ENCODE results near the gene DSP. TPM values are rescaled to one million over a fixed set of nuclear protein-coding genes. Genes with fewer than 3 reads are reported as not detected.

Gene DSP
- total and polyA plus RNA-seq, 4 donors = 25.0 to 74.7 (median 34.1) TPM

- peaks cover 12 to 64% (median 33%) of the 10 kb centered on the region in 4 donors for H3K4me1 ChIP-seq (ENCODE audit: control insufficient read depth in 4 of 4, insufficient read depth in 4 of 4, low read length in 3 of 4)
- H3K27me3 ChIP-seq (ENCODE audit: control insufficient read depth in 4 of 4, insufficient read depth in 4 of 4, low read length in 3 of 4) = no peaks in the 10 kb centered on the region
- H3K4me3 ChIP-seq (ENCODE audit: low read depth in 1 of 3, low read length in 3 of 3) = no peak overlapping the region
- no peak for DNase-seq (ENCODE audit: low spot score)
- WGBS = 97% methylated on average over 4 of the region's 4 CpGs
- no peaks in the 10 kb centered on the region for H3K9me3 ChIP-seq (ENCODE audit: control insufficient read depth in 4 of 4, low read length in 3 of 4)
- no peaks in the 10 kb centered on the region for H3K36me3 ChIP-seq (ENCODE audit: control insufficient read depth in 4 of 4, insufficient read depth in 3 of 4, low read depth in 1 of 4, low read length in 3 of 4)
- peak overlapping the region; percentile 5 to 46 for H3K27ac ChIP-seq (ENCODE audit: low read depth in 1 of 2, low read length in 2 of 2)
- TF ChIP-seq FOXA1 (IDR thresholded peaks at IDR 0.05) = no peak
- no peak for TF ChIP-seq TAF1 (conservative IDR thresholded peaks at IDR 0.05)
- no peak for TF ChIP-seq REST (IDR thresholded peaks at IDR 0.05)
- no peak for TF ChIP-seq RXRA (IDR thresholded peaks at IDR 0.05)
- no peak for TF ChIP-seq EGR1 (IDR thresholded peaks at IDR 0.05; ENCODE audit: low read depth in 2 of 2)
- no peak for TF ChIP-seq RAD21 (IDR thresholded peaks at IDR 0.05)
- no peak for TF ChIP-seq YY1 (IDR thresholded peaks at IDR 0.05)
- TF ChIP-seq FOXA2 (IDR thresholded peaks at IDR 0.05) = no peak
- no peak for TF ChIP-seq HNF4G (IDR thresholded peaks at IDR 0.05)
- no peak for TF ChIP-seq HNF4A (conservative IDR thresholded peaks at IDR 0.05)
- TF ChIP-seq, protein P1, sequence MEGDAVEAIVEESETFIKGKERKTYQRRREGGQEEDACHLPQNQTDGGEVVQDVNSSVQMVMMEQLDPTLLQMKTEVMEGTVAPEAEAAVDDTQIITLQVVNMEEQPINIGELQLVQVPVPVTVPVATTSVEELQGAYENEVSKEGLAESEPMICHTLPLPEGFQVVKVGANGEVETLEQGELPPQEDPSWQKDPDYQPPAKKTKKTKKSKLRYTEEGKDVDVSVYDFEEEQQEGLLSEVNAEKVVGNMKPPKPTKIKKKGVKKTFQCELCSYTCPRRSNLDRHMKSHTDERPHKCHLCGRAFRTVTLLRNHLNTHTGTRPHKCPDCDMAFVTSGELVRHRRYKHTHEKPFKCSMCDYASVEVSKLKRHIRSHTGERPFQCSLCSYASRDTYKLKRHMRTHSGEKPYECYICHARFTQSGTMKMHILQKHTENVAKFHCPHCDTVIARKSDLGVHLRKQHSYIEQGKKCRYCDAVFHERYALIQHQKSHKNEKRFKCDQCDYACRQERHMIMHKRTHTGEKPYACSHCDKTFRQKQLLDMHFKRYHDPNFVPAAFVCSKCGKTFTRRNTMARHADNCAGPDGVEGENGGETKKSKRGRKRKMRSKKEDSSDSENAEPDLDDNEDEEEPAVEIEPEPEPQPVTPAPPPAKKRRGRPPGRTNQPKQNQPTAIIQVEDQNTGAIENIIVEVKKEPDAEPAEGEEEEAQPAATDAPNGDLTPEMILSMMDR (IDR thresholded peaks at IDR 0.05; ENCODE audit: low read depth, low read length, missing input control) = no peak
- TF ChIP-seq JUND (IDR thresholded peaks at IDR 0.05) = no peak
- TF ChIP-seq, protein P2, sequence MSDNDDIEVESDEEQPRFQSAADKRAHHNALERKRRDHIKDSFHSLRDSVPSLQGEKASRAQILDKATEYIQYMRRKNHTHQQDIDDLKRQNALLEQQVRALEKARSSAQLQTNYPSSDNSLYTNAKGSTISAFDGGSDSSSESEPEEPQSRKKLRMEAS (IDR thresholded peaks at IDR 0.05) = no peak
- TF ChIP-seq GABPA (IDR thresholded peaks at IDR 0.05 in 1 of 2, conservative IDR thresholded peaks at IDR 0.05 in 1 of 2) = no peak
- no peak for TF ChIP-seq ATF3 (IDR thresholded peaks at IDR 0.05)
- TF ChIP-seq SP1 (IDR thresholded peaks at IDR 0.05) = no peak
- TF ChIP-seq NR2F2 (IDR thresholded peaks at IDR 0.05) = no peak
- TF ChIP-seq ZBTB33 (IDR thresholded peaks at IDR 0.05) = no peak
- H3K9ac ChIP-seq (ENCODE audit: low read depth in 1 of 2, low read length in 2 of 2) = no peak overlapping the region
Observed at GRCh38 chr6:7547315-7547714, 5.8 kb downstream of the DSP start.

Data from liver (tissue), 9 donors.